Measurements from ENCODE around the gene MMP8. TPM values are rescaled to one million over a fixed set of nuclear protein-coding genes. Genes with fewer than 3 reads are reported as not detected.

The MMP8 gene
- total RNA-seq, 1 experiment from 2014 or later = 0.03 TPM

GRCh38 chr11:102729849-102730815 lies 5.4 kb upstream of the MMP8 start:
- DNase-seq (ENCODE audit: low spot score) = no peak
- in situ Hi-C loops (cut with HindIII; ENCODE audit: low sequenced_read_pairs) = no loop called here

GRCh38 chr11:102727890-102728289 lies 3.1 kb upstream of the MMP8 start:
- no peak for DNase-seq (ENCODE audit: low spot score)
- in situ Hi-C loops (cut with HindIII; ENCODE audit: low sequenced_read_pairs) = no loop called here

GRCh38 chr11:102722821-102723220 lies 1.9 kb downstream of the MMP8 start:
- DNase-seq (ENCODE audit: low spot score) = no peak
- in situ Hi-C loops (cut with HindIII; ENCODE audit: low sequenced_read_pairs) = no loop called here

- no peak for DNase-seq (ENCODE audit: low spot score)
- in situ Hi-C loops (cut with HindIII; ENCODE audit: low sequenced_read_pairs) = no loop called here
These were observed 5.0 kb downstream of the MMP8 start for GRCh38 chr11:102719620-102720277.

- in situ Hi-C loops (cut with HindIII; ENCODE audit: low sequenced_read_pairs) = no loop called here
- DNase-seq (ENCODE audit: low spot score) = no peak
These were observed 7.5 kb downstream of the MMP8 start for GRCh38 chr11:102717280-102717679.

- in situ Hi-C loops (cut with HindIII; ENCODE audit: low sequenced_read_pairs) = no loop called here
- no peak for DNase-seq (ENCODE audit: low spot score)
These were observed 8.2 kb downstream of the MMP8 start for GRCh38 chr11:102716527-102716926.

GRCh38 chr11:102712137-102712536 lies 12.6 kb downstream of the MMP8 start:
- no peak for DNase-seq (ENCODE audit: low spot score)
- in situ Hi-C loops (cut with HindIII; ENCODE audit: low sequenced_read_pairs) = loop anchor here (5.0 kb wide), 1 partner anchor 70 kb away; the partner anchor contains the start of gene MMP10

- in situ Hi-C loops (cut with HindIII; ENCODE audit: low sequenced_read_pairs) = no loop called here
These were observed 15.4 kb downstream of the MMP8 start for GRCh38 chr11:102709201-102709945.

GRCh38 chr11:102708654-102709053 lies 16.1 kb downstream of the MMP8 start:
- in situ Hi-C loops (cut with HindIII; ENCODE audit: low sequenced_read_pairs) = no loop called here

More at GRCh38 chr11:102709201-102709945, 15.4 kb downstream of the MMP8 start:
- no peak for DNase-seq (ENCODE audit: low spot score)

GRCh38 chr11:102705626-102706025 lies 19.1 kb downstream of the MMP8 start, which contains the start of gene MMP27:
Gene MMP27, minus strand, starts transcription at chr11:102705769. Its CDS starts 55 bp downstream, at chr11:102705714.
- in situ Hi-C loops (cut with HindIII; ENCODE audit: low sequenced_read_pairs) = no loop called here

More at GRCh38 chr11:102708654-102709053, 16.1 kb downstream of the MMP8 start:
- DNase-seq (ENCODE audit: low spot score) = no peak

GRCh38 chr11:102704841-102705240 lies 19.9 kb downstream of the MMP8 start:
- in situ Hi-C loops (cut with HindIII; ENCODE audit: low sequenced_read_pairs) = no loop called here
- DNase-seq (ENCODE audit: low spot score) = no peak

More at GRCh38 chr11:102705626-102706025, 19.1 kb downstream of the MMP8 start, which contains the start of gene MMP27:
- no peak for DNase-seq (ENCODE audit: low spot score)

GRCh38 chr11:102703826-102704493 lies 20.8 kb downstream of the MMP8 start:
- no peak for DNase-seq (ENCODE audit: low spot score)
- in situ Hi-C loops (cut with HindIII; ENCODE audit: low sequenced_read_pairs) = no loop called here

- in situ Hi-C loops (cut with HindIII; ENCODE audit: low sequenced_read_pairs) = no loop called here
- no peak for DNase-seq (ENCODE audit: low spot score)
These were observed 29.6 kb downstream of the MMP8 start for GRCh38 chr11:102695201-102695600.

GRCh38 chr11:102685754-102686153 lies 39.0 kb downstream of the MMP8 start:
- in situ Hi-C loops (cut with HindIII; ENCODE audit: low sequenced_read_pairs) = no loop called here
- DNase-seq (ENCODE audit: low spot score) = no peak

- in situ Hi-C loops (cut with HindIII; ENCODE audit: low sequenced_read_pairs) = no loop called here
- no peak for DNase-seq (ENCODE audit: low spot score)
These were observed 39.4 kb downstream of the MMP8 start for GRCh38 chr11:102685338-102685737.

- in situ Hi-C loops (cut with HindIII; ENCODE audit: low sequenced_read_pairs) = no loop called here
- DNase-seq (ENCODE audit: low spot score) = no peak
These were observed 41.5 kb downstream of the MMP8 start for GRCh38 chr11:102683277-102683676.

GRCh38 chr11:102680945-102681344 lies 43.8 kb downstream of the MMP8 start:
- DNase-seq (ENCODE audit: low spot score) = no peak
- in situ Hi-C loops (cut with HindIII; ENCODE audit: low sequenced_read_pairs) = no loop called here

GRCh38 chr11:102678022-102678421 lies 46.7 kb downstream of the MMP8 start:
- in situ Hi-C loops (cut with HindIII; ENCODE audit: low sequenced_read_pairs) = no loop called here
- DNase-seq (ENCODE audit: low spot score) = no peak

- DNase-seq (ENCODE audit: low spot score) = no peak
- in situ Hi-C loops (cut with HindIII; ENCODE audit: low sequenced_read_pairs) = no loop called here
These were observed 48.7 kb downstream of the MMP8 start for GRCh38 chr11:102676084-102676483.
